SK-N-SH (cell line): ENCODE measurements around the gene WDR33. TPM values are rescaled to one million over a fixed set of nuclear protein-coding genes. Genes with fewer than 3 reads are reported as not detected.

ENCODE experiments used
- CTCF ChIA-PET: fragments of 300-600, 350-600 bp; formaldehyde crosslinking; extraction: SDS; loops from one replicate; lab custom pipeline; 2021; lab: Yijun Ruan, JAX
- POLR2A ChIA-PET: fragments of 350-600 bp; sonication (Branson Sonifier 250); formaldehyde crosslinking; extraction: SDS; loops from one replicate; lab custom pipeline; 2020; ENCODE audit warnings: antibody characterized with exemption, inconsistent platforms; lab: Yijun Ruan, JAX
- DNase-seq: peaks from one replicate; pipeline ENCODE4 v3.0.0; 2012
- H2AFZ ChIP-seq: fragments of 200-600 bp; sonication (generic); 2 replicates; pipeline ENCODE4 v1.8.1; 2016; ENCODE audit warnings: antibody characterized with exemption, mild to moderate bottlenecking, low read depth
- H3F3A ChIP-seq: fragments of 200-600 bp; sonication (generic); replicated peaks from 2 replicates; pipeline ENCODE3; 2016; ENCODE audit warnings: antibody characterized with exemption, mild to moderate bottlenecking; ENCODE audit not compliant: insufficient read depth
- H3K27ac ChIP-seq, 2 experiments: fragments of 200-500 bp in 1 of 2; fragments of 200-600 bp in 1 of 2; sonication (Bioruptor generic) in 1 of 2; sonication (generic), shearing (Covaris generic) in 1 of 2; 2 replicates each; pipeline versions ENCODE4 v1.5.1 to v1.6.1; 2014 to 2016; ENCODE audit warnings: low read depth in 2 of 2, inconsistent platforms in 1 of 2, low read length in 1 of 2, mild to moderate bottlenecking in 1 of 2, mixed read lengths in 1 of 2
- H3K27me3 ChIP-seq: fragments of 200-600 bp; sonication (generic), shearing (Covaris generic); 2 replicates; pipeline ENCODE4 v1.6.1; 2016; ENCODE audit warnings: mixed run types; ENCODE audit not compliant: insufficient read depth
- H3K36me3 ChIP-seq, 2 experiments: fragments of 200-500 bp in 1 of 2; fragments of 200-600 bp in 1 of 2; sonication (Bioruptor generic) in 1 of 2; sonication (generic) in 1 of 2; replicated peaks in 1 of 2; 2 replicates each; pipeline versions ENCODE3 to v1.5.1; 2014 to 2016; ENCODE audit warnings: low read length in 1 of 2, mild to moderate bottlenecking in 1 of 2; ENCODE audit not compliant: insufficient read depth in 2 of 2, control insufficient read depth in 1 of 2
- H3K4me1 ChIP-seq, 2 experiments: fragments of 200-500 bp in 1 of 2; fragments of 200-600 bp in 1 of 2; sonication (Bioruptor generic) in 1 of 2; sonication (generic), shearing (Covaris generic) in 1 of 2; 2 replicates each; pipeline versions ENCODE4 v1.5.1 to v1.6.1; 2014 to 2016; ENCODE audit warnings: low read depth in 1 of 2, low read length in 1 of 2, mixed run types in 1 of 2; ENCODE audit not compliant: insufficient read depth in 2 of 2, control insufficient read depth in 1 of 2
- H3K4me2 ChIP-seq: fragments of 200-600 bp; sonication (generic), shearing (Covaris generic); 2 replicates; pipeline ENCODE4 v1.6.1; 2017; ENCODE audit warnings: mixed run types
- H3K4me3 ChIP-seq, 2 experiments: fragments of 200-500 bp in 1 of 2; fragments of 200-600 bp in 1 of 2; sonication (Bioruptor generic) in 1 of 2; sonication (generic), shearing (Covaris generic) in 1 of 2; 2 replicates each; pipeline versions ENCODE4 v1.5.1 to v1.8.1; 2014 to 2016; ENCODE audit warnings: low read depth in 2 of 2, inconsistent platforms in 1 of 2, low read length in 1 of 2, mild to moderate bottlenecking in 1 of 2, mixed read lengths in 1 of 2, moderate library complexity in 1 of 2
- H3K79me2 ChIP-seq: fragments of 200-600 bp; sonication (generic); 2 replicates; pipeline ENCODE4 v1.8.1; 2017; ENCODE audit warnings: mild to moderate bottlenecking; ENCODE audit not compliant: insufficient read depth
- H3K9ac ChIP-seq: fragments of 200-600 bp; sonication (generic); 2 replicates; pipeline ENCODE4 v1.6.1; 2017; ENCODE audit warnings: mixed run types
- H3K9me2 ChIP-seq: fragments of 200-600 bp; sonication (generic); 2 replicates; pipeline ENCODE4 v1.6.1; 2017; ENCODE audit warnings: mixed run types
- H3K9me3 ChIP-seq: fragments of 200-600 bp; sonication (generic); 2 replicates; pipeline ENCODE4 v1.6.1; 2017; ENCODE audit warnings: mixed run types, mild to moderate bottlenecking, moderate library complexity
- H4K20me1 ChIP-seq: fragments of 200-600 bp; sonication (generic); 2 replicates; pipeline ENCODE4 v1.6.1; 2017; ENCODE audit warnings: mild to moderate bottlenecking, mixed run types; ENCODE audit not compliant: insufficient read depth
- CHD2 ChIP-seq: fragments of 150-350 bp; IDR thresholded peaks from 2 replicates; pipeline ENCODE4 v1.6.1; 2018; ENCODE audit warnings: low read length; ENCODE audit not compliant: partially characterized antibody
- EZH2phosphoT487 ChIP-seq: fragments of 200-600 bp; sonication (generic); IDR thresholded peaks from 2 replicates; pipeline ENCODE4 v1.6.1; 2017; ENCODE audit warnings: low read depth, mixed run types, mild to moderate bottlenecking, antibody characterized with exemption, moderate library complexity, borderline replicate concordance
- FOSL2 ChIP-seq: IDR thresholded peaks from 2 replicates; pipeline ENCODE4 v1.4.0; 2012; ENCODE audit warnings: low read depth, mild to moderate bottlenecking, moderate library complexity, borderline replicate concordance
- FOXJ3 ChIP-seq: sonication (generic); formaldehyde crosslinking; IDR thresholded peaks from 2 replicates; pipeline ENCODE4 v1.5.1; 2020; ENCODE audit warnings: mild to moderate bottlenecking, missing genetic modification reagents
- FOXM1 ChIP-seq: IDR thresholded peaks from 2 replicates; pipeline ENCODE4 v1.4.0; 2012; ENCODE audit warnings: low read depth, mild to moderate bottlenecking
- GATA2 ChIP-seq: sonication (generic); formaldehyde crosslinking; IDR thresholded peaks from 2 replicates; pipeline ENCODE4 v1.5.0; 2020; ENCODE audit warnings: mild to moderate bottlenecking, missing genetic modification reagents
- IRF3 ChIP-seq: fragments of 150-350 bp; IDR thresholded peaks from 2 replicates; pipeline ENCODE4 v1.6.1; 2016; ENCODE audit warnings: mild to moderate bottlenecking, low read depth, low read length
- NFIC ChIP-seq: IDR thresholded peaks from 2 replicates; pipeline ENCODE4 v1.4.0; 2012; ENCODE audit warnings: borderline replicate concordance
- PBX3 ChIP-seq: IDR thresholded peaks from 2 replicates; pipeline ENCODE4; 2012
- POLR2AphosphoS5 ChIP-seq: IDR thresholded peaks from 2 replicates; pipeline ENCODE4 v1.6.1; 2012; ENCODE audit warnings: low read depth, low read length
- RCOR1 ChIP-seq: fragments of 150-350 bp; IDR thresholded peaks from 2 replicates; pipeline ENCODE4 v1.6.1; 2017; ENCODE audit warnings: antibody characterized with exemption, low read length
- REST ChIP-seq: IDR thresholded peaks from 2 replicates; pipeline ENCODE4 v1.6.1; 2012; ENCODE audit warnings: mild to moderate bottlenecking, low read depth, low read length, moderate library complexity
- RXRA ChIP-seq: IDR thresholded peaks from 2 replicates; pipeline ENCODE4 v1.4.0; 2012; ENCODE audit warnings: low read depth, mild to moderate bottlenecking, borderline replicate concordance
- SIN3A ChIP-seq: IDR thresholded peaks from 2 replicates; pipeline ENCODE4 v1.6.1; 2012; ENCODE audit warnings: low read depth, mild to moderate bottlenecking, low read length, moderate library complexity, borderline replicate concordance
- TAF1 ChIP-seq: IDR thresholded peaks from 2 replicates; pipeline ENCODE4 v1.6.1; 2012; ENCODE audit warnings: low read depth, mild to moderate bottlenecking, low read length, moderate library complexity, borderline replicate concordance
- YY1 ChIP-seq: IDR thresholded peaks from 2 replicates; pipeline ENCODE4 v1.4.0; 2012; ENCODE audit warnings: low read depth, mild to moderate bottlenecking
- ZBTB33 ChIP-seq: IDR thresholded peaks from 2 replicates; pipeline ENCODE4 v1.4.0; 2012; ENCODE audit warnings: low read depth, borderline replicate concordance
- WGBS: methylation state at CpG from one replicate; pipeline ENCODE4 v1.1.6; 2017; ENCODE audit warnings: low lambda C conversion rate; 5-methylcytosine and 5-hydroxymethylcytosine counted together
- polyA plus RNA-seq, 3 experiments: library from polyadenylated mRNA; depleted of rRNA; stranded (reverse); fragments of >200 nt; gene quantifications; 2 replicates each; pipeline ENCODE4 v1.2.3, GENCODE V29; 2012

The WDR33 gene
- polyA plus RNA-seq, 1 of the 3 experiments (the other 2 are of a cell fraction): 12.4 TPM

- CTCF ChIA-PET: no interaction called here
- H3K9ac ChIP-seq: no peak overlapping the region
- no peaks in the 10 kb centered on the region for H3F3A ChIP-seq
- TF ChIP-seq REST: no peak
- no peak for TF ChIP-seq FOXM1
- TF ChIP-seq IRF3: no peak
- TF ChIP-seq POLR2AphosphoS5: no peak
- TF ChIP-seq YY1: no peak
- TF ChIP-seq EZH2phosphoT487: no peak
- TF ChIP-seq SIN3A: no peak
- no peak for TF ChIP-seq GATA2 (CRISPR knock-in tag)
- TF ChIP-seq FOSL2: no peak
- no peak for TF ChIP-seq NFIC
- TF ChIP-seq CHD2: no peak
- TF ChIP-seq RXRA: no peak
- no peak for TF ChIP-seq RCOR1
- TF ChIP-seq TAF1: no peak
- no peak for TF ChIP-seq PBX3
- TF ChIP-seq ZBTB33: no peak
- no peak for TF ChIP-seq FOXJ3 (CRISPR knock-in tag)
- H3K9me3 ChIP-seq: no peaks in the 10 kb centered on the region
- no peak overlapping the region for H3K4me3 ChIP-seq
- no peak overlapping the region for H3K4me2 ChIP-seq
- no peaks in the 10 kb centered on the region for H3K79me2 ChIP-seq
- POLR2A ChIA-PET: no interaction called here
- DNase-seq: no peak
- no peaks in the 10 kb centered on the region for H3K36me3 ChIP-seq
- no peak overlapping the region for H2AFZ ChIP-seq
- no peak overlapping the region for H3K27ac ChIP-seq
- H3K27me3 ChIP-seq: peaks cover 18% of the 10 kb centered on the region; the same call in 1 of the 2 replicates
- no peaks in the 10 kb centered on the region for H3K4me1 ChIP-seq
- WGBS: 30% methylated on average over 5 of the region's 5 CpGs
- H3K9me2 ChIP-seq: no peaks in the 10 kb centered on the region
- no peaks in the 10 kb centered on the region for H4K20me1 ChIP-seq
These were observed 7.3 kb upstream of the WDR33 start for GRCh38 chr2:127818241-127818640.
